ENCODE results near the gene UCP2. TPM values are rescaled to one million over a fixed set of nuclear protein-coding genes. Genes with fewer than 3 reads are reported as not detected.

The UCP2 gene
- total and polyA plus RNA-seq, 2 donors from 2014 or later = 36.4 to 104 TPM

- no peak for DNase-seq
- intact Hi-C loops (cut with DNase I) = no loop called here
- Histone ChIP-seq H3K27me3 (ENCODE audit: control insufficient read depth, insufficient read depth, low read length) (no peaks in the 10 kb centered on the region), H3K36me3 (ENCODE audit: control insufficient read depth in 2 of 3, insufficient read depth in 3 of 3, low read length in 3 of 3) (peaks cover 0 to 3% (median 2%) of the 10 kb centered on the region in 3 donors), H3K9me3 (ENCODE audit: control insufficient read depth in 2 of 3, insufficient read depth in 1 of 3, low read length in 3 of 3) (no peaks in the 10 kb centered on the region), H3K9ac (ENCODE audit: low read length in 3 of 3) (no peak overlapping the region), H3K4me1 (ENCODE audit: control insufficient read depth in 2 of 3, insufficient read depth in 2 of 3, low read depth in 1 of 3, low read length in 3 of 3) (peaks cover 0 to 5% (median 0%) of the 10 kb centered on the region in 3 donors), H3K4me3 (ENCODE audit: low read length in 3 of 3) (no peak overlapping the region), H3K27ac (ENCODE audit: low read depth in 2 of 2, low read length in 2 of 2) (no peak overlapping the region)
- TF ChIP-seq CTCF (IDR thresholded peaks at IDR 0.05; ENCODE audit: borderline replicate concordance, extremely low read depth, insufficient read depth) = no peak
- FAIRE-seq = no peak
Measured at GRCh38 chr11:74009675-74010305, 27.1 kb upstream of the UCP2 start.

DNA sequence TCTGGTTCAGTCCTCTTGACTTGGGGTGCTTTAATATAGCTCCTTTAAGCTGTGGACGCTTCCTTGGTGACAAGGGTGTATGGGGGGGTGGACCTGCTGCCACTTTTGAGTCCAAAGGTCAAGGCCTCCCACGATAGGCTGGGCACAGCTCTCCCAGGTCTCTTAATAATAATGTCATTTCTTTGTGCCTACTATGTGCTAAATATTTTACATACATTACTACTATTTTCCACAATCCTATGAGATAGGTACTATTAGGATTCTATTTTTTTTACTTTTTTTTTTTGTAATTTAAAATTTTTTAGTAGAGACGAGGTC lies 26.5 kb upstream of the UCP2 start:
- Histone ChIP-seq H3K4me3 (ENCODE audit: low read length in 3 of 3) (no peak overlapping the region), H3K36me3 (ENCODE audit: control insufficient read depth in 2 of 3, insufficient read depth in 3 of 3, low read length in 3 of 3) (peaks cover 0 to 3% (median 2%) of the 10 kb centered on the region in 3 donors), H3K4me1 (ENCODE audit: control insufficient read depth in 2 of 3, insufficient read depth in 2 of 3, low read depth in 1 of 3, low read length in 3 of 3) (peaks cover 0 to 5% (median 0%) of the 10 kb centered on the region in 3 donors), H3K9ac (ENCODE audit: low read length in 3 of 3) (no peak overlapping the region), H3K27me3 (ENCODE audit: control insufficient read depth, insufficient read depth, low read length) (no peaks in the 10 kb centered on the region), H3K27ac (ENCODE audit: low read depth in 2 of 2, low read length in 2 of 2) (no peak overlapping the region), H3K9me3 (ENCODE audit: control insufficient read depth in 2 of 3, insufficient read depth in 1 of 3, low read length in 3 of 3) (no peaks in the 10 kb centered on the region)
- DNase-seq (no peak), FAIRE-seq (no peak)
- intact Hi-C loops (cut with DNase I) = no loop called here
- no peak for TF ChIP-seq CTCF (IDR thresholded peaks at IDR 0.05; ENCODE audit: borderline replicate concordance, extremely low read depth, insufficient read depth)

DNA sequence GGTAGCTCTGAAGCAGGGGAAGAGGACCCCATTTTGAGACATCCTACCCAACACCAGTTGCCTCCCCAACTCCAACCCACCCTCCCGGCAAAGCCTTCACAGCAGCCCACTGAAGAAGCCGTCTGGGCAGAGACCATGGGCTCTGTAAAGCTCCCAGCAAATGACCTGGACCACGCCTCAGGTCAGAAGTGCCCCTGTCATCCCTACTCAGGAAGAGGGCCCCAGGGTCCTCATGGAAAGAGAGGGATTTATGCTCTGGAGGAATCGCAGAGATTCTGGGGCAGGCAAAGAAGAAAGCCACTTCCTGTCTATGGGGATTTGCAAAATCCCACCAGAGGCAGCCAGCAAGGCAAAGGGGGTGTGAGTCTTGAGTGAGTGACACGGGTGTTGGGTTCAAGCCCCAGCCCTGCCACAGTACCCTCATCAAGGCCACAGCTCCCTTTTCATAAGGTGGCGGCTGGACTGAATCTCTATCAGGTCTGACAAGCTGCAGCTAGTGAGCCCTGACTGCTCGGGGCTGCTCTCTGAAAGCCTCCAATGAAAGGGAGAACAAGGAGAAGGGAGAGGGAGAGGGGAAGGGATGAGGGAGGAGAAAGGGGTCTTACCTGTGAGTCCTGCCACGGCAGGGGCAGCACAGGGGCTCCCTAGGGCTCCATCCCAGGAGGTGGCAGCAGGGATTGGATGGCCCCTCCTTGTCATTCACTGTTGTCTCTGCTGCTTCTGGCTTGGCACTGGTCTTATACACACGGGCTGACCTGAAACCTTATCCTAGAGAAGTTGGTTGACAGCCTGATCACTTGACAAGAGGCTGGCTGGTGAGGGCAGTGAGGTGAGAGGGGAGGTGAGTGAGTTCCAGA lies 26.0 kb upstream of the UCP2 start, which contains the start of gene UCP3:
Gene UCP3 (minus strand): TSS at position 713 of the 857 bp plus-strand sequence. CDS start 2,043 bp downstream, outside the sequence.
- intact Hi-C loops (cut with DNase I) = no loop called here
- FAIRE-seq (no peak), DNase-seq (peak in 2 of 5 donors; percentile 12 to 17)
- peaks cover 0 to 5% (median 0%) of the 10 kb centered on the region in 3 donors for H3K4me1 ChIP-seq (ENCODE audit: control insufficient read depth in 2 of 3, insufficient read depth in 2 of 3, low read depth in 1 of 3, low read length in 3 of 3)
- no peaks in the 10 kb centered on the region for H3K9me3 ChIP-seq (ENCODE audit: control insufficient read depth in 2 of 3, insufficient read depth in 1 of 3, low read length in 3 of 3)
- no peak within 1 kb of the TSS for H3K4me3 ChIP-seq (ENCODE audit: low read length in 3 of 3)
- no peak within 1 kb of the TSS for H3K27ac ChIP-seq (ENCODE audit: low read depth in 2 of 2, low read length in 2 of 2)
- no peak within 1 kb of the TSS for H3K9ac ChIP-seq (ENCODE audit: low read length in 3 of 3)
- no peaks in the 10 kb centered on the region for H3K27me3 ChIP-seq (ENCODE audit: control insufficient read depth, insufficient read depth, low read length)
- peaks cover 0 to 2% (median 2%) of the 10 kb centered on the region in 3 donors for H3K36me3 ChIP-seq (ENCODE audit: control insufficient read depth in 2 of 3, insufficient read depth in 3 of 3, low read length in 3 of 3)
- TF ChIP-seq CTCF (IDR thresholded peaks at IDR 0.05; ENCODE audit: borderline replicate concordance, extremely low read depth, insufficient read depth) = no peak
